Measurements from ENCODE around the gene CARNS1. TPM values are rescaled to one million over a fixed set of nuclear protein-coding genes. Genes with fewer than 3 reads are reported as not detected.

CARNS1 gene
- polyA plus RNA-seq, 1 donor from 2014 or later, result not detected

DNA sequence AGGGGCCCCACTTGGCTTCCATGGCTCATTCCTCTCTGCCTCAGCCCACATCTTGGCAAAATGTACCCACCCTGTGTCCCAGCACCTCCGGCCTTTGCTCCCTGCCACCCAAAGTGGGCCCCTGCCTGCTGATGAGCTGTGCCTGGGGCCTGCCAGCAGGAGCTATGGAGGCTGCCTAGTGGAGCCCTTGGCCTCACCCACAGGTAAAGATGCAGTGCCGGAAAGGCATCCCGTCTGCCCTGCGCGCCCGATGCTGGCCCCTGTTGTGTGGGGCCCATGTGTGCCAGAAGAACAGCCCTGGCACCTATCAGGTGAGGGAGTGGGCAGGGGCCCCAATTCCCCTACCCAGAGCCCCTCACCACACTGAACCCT, 10.3 kb upstream of the CARNS1 start (continued):
- TF ChIP-seq, protein P1, sequence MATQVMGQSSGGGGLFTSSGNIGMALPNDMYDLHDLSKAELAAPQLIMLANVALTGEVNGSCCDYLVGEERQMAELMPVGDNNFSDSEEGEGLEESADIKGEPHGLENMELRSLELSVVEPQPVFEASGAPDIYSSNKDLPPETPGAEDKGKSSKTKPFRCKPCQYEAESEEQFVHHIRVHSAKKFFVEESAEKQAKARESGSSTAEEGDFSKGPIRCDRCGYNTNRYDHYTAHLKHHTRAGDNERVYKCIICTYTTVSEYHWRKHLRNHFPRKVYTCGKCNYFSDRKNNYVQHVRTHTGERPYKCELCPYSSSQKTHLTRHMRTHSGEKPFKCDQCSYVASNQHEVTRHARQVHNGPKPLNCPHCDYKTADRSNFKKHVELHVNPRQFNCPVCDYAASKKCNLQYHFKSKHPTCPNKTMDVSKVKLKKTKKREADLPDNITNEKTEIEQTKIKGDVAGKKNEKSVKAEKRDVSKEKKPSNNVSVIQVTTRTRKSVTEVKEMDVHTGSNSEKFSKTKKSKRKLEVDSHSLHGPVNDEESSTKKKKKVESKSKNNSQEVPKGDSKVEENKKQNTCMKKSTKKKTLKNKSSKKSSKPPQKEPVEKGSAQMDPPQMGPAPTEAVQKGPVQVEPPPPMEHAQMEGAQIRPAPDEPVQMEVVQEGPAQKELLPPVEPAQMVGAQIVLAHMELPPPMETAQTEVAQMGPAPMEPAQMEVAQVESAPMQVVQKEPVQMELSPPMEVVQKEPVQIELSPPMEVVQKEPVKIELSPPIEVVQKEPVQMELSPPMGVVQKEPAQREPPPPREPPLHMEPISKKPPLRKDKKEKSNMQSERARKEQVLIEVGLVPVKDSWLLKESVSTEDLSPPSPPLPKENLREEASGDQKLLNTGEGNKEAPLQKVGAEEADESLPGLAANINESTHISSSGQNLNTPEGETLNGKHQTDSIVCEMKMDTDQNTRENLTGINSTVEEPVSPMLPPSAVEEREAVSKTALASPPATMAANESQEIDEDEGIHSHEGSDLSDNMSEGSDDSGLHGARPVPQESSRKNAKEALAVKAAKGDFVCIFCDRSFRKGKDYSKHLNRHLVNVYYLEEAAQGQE (IDR thresholded peaks at IDR 0.05; ENCODE audit: borderline replicate concordance), result no peak

DNA sequence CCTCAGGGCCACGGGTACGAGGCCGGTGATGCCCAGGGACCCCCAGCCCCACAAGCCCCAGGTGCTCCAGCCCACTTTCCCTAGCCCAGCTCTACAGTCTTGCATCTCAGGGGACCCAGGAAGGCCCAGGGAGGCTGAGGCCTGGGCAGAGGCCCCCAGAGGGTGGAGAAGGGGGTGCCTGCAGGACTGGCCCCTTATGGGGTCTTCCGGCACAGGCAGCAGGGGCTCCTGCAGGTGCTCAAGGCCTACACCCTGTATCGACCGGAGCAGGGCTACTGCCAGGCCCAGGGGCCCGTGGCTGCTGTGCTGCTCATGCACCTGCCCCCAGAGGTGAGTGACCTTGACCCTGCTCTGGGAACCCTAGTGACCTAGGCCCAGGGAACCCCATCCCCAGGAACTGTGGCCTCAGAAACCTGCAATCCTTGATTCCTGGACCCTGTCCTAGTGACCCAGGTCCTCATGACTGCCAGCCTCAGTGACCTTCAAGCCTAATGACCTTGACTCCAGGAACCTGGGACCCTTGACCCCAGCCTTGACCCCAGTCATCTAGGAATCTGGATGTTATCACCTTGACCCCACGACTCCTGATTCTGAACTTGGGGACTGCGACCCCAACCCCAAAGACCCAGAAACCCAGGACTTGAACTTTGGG, 9.7 kb upstream of the CARNS1 start:
- no peak overlapping the region for H3K4me2 ChIP-seq (ENCODE audit: low read length)
- TF ChIP-seq EZH2 (IDR thresholded peaks at IDR 0.05; ENCODE audit: borderline replicate concordance, insufficient read depth, low read length, poor library complexity, severe bottlenecking) (no peak), MXI1 (conservative IDR thresholded peaks at IDR 0.05; ENCODE audit: poor library complexity, severe bottlenecking) (no peak), POLR2AphosphoS5 (IDR thresholded peaks at IDR 0.05) (no peak), RAD21 (conservative IDR thresholded peaks at IDR 0.05) (no peak), TAF1 (IDR thresholded peaks at IDR 0.05; ENCODE audit: low read depth) (no peak), SMC3 (conservative IDR thresholded peaks at IDR 0.05; ENCODE audit: poor library complexity) (no peak), EP300 (conservative IDR thresholded peaks at IDR 0.05; ENCODE audit: poor library complexity, severe bottlenecking) (no peak)
- TF ChIP-seq, protein P1 (IDR thresholded peaks at IDR 0.05; ENCODE audit: borderline replicate concordance), result no peak
- TF ChIP-seq, protein P2, sequence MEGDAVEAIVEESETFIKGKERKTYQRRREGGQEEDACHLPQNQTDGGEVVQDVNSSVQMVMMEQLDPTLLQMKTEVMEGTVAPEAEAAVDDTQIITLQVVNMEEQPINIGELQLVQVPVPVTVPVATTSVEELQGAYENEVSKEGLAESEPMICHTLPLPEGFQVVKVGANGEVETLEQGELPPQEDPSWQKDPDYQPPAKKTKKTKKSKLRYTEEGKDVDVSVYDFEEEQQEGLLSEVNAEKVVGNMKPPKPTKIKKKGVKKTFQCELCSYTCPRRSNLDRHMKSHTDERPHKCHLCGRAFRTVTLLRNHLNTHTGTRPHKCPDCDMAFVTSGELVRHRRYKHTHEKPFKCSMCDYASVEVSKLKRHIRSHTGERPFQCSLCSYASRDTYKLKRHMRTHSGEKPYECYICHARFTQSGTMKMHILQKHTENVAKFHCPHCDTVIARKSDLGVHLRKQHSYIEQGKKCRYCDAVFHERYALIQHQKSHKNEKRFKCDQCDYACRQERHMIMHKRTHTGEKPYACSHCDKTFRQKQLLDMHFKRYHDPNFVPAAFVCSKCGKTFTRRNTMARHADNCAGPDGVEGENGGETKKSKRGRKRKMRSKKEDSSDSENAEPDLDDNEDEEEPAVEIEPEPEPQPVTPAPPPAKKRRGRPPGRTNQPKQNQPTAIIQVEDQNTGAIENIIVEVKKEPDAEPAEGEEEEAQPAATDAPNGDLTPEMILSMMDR (IDR thresholded peaks at IDR 0.05; ENCODE audit: poor library complexity, severe bottlenecking), result no peak
- no peaks in the 10 kb centered on the region for H3F3A ChIP-seq (ENCODE audit: insufficient read depth, low read length, poor library complexity, severe bottlenecking)
- no peaks in the 10 kb centered on the region for H3K9me2 ChIP-seq (ENCODE audit: insufficient read depth, low read length)
- no peak overlapping the region for H3K9ac ChIP-seq (ENCODE audit: low read length)
- H3K9me3 ChIP-seq (ENCODE audit: low read length), result no peaks in the 10 kb centered on the region
- peaks cover 4% of the 10 kb centered on the region for H3K79me2 ChIP-seq (replicated peaks; ENCODE audit: insufficient read depth, low read length)
- H4K20me1 ChIP-seq (ENCODE audit: insufficient read depth), result no peaks in the 10 kb centered on the region
- no peak overlapping the region for H3K4me3 ChIP-seq (ENCODE audit: low read length)
- no peaks in the 10 kb centered on the region for H3K36me3 ChIP-seq (ENCODE audit: insufficient read depth, low read length)
- no peak overlapping the region for H3K27ac ChIP-seq (ENCODE audit: low read length)
- H2AFZ ChIP-seq (ENCODE audit: low read depth, low read length), result no peak overlapping the region
- no peaks in the 10 kb centered on the region for H3K27me3 ChIP-seq (ENCODE audit: insufficient read depth, low read depth, low read length)

Data from neural cell (in vitro differentiated cells).